ENCODE data around the gene TYSND1.

GRCh38 chr10:70120417-70120816 is 26.1 kb downstream of the TYSND1 start:
- TF ChIP-seq ZNF274 (IDR thresholded peaks at IDR 0.05; ENCODE audit: low read depth, low read length) (no peak), CTCF (IDR thresholded peaks at IDR 0.05 in 2 of 3, conservative IDR thresholded peaks at IDR 0.05 in 1 of 3; ENCODE audit: borderline replicate concordance in 1 of 3, insufficient read depth in 1 of 3, low read depth in 2 of 3, low read length in 2 of 3) (no peak), POLR2AphosphoS5 (IDR thresholded peaks at IDR 0.05; ENCODE audit: low read depth, low read length) (no peak), POLR2A (IDR thresholded peaks at IDR 0.05; ENCODE audit: borderline replicate concordance, extremely low read depth, insufficient read depth, insufficient read length) (no peak), REST (IDR thresholded peaks at IDR 0.05; ENCODE audit: low read depth) (no peak), MAX (IDR thresholded peaks at IDR 0.05) (no peak), JUND (IDR thresholded peaks at IDR 0.05) (no peak), YY1 (IDR thresholded peaks at IDR 0.05; ENCODE audit: extremely low read depth, insufficient replicate concordance, low read depth, low read length) (no peak), SP1 (IDR thresholded peaks at IDR 0.05; ENCODE audit: low read depth) (no peak), SIN3A (IDR thresholded peaks at IDR 0.05; ENCODE audit: low read depth) (no peak), CBX3 (IDR thresholded peaks at IDR 0.05; ENCODE audit: low read depth) (no peak), ELF1 (IDR thresholded peaks at IDR 0.05; ENCODE audit: borderline replicate concordance, low read depth) (no peak), TCF7L2 (IDR thresholded peaks at IDR 0.05; ENCODE audit: borderline replicate concordance, extremely low read depth, insufficient read depth, insufficient read length) (no peak), ZFX (IDR thresholded peaks at IDR 0.05) (no peak)

All from HCT116 (cell line).